Measurements from ENCODE around the gene CYTH1.

CYTH1 gene

DNA sequence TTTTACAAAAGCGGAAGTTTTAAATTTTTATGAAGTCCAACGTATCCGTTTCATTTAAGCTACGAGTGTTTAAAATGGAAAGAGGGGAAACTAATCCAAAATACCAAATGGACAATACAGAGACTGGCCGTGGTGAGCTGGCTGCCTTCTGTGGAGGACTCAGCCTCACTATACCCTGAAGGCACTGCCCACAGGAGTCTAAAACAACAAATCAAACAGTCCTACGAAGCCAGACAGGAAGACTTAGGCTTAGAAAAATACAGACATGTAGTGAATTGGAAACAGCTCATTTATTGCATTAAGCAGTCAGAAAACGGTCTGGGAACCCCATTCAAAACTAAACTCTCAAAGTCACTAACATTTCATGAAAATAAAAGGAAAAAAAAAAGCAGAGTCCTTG, 75.1 kb downstream of the CYTH1 start:
- Histone ChIP-seq H3K36me3 (ENCODE audit: insufficient read depth, low read length) (peaks cover 6% of the 10 kb centered on the region; the same call in 1 of the 2 replicates), H3K9me3 (ENCODE audit: insufficient read depth, low read length, severe bottlenecking) (no peaks in the 10 kb centered on the region), H3K79me2 (ENCODE audit: insufficient read depth, low read length) (no peaks in the 10 kb centered on the region), H3K4me1 (ENCODE audit: insufficient read depth, low read length) (no peaks in the 10 kb centered on the region), H3K27ac (ENCODE audit: low read length) (no peak overlapping the region), H4K20me1 (ENCODE audit: insufficient read depth, low read length) (peaks cover 14% of the 10 kb centered on the region), H3K4me3 (ENCODE audit: low read depth in 1 of 2, low read length in 2 of 2) (no peak overlapping the region), H3K27me3 (ENCODE audit: insufficient read depth, low read length, poor library complexity) (no peaks in the 10 kb centered on the region), H3K9ac (ENCODE audit: low read depth, low read length) (no peak overlapping the region), H3K4me2 (ENCODE audit: insufficient read depth, low read length) (no peak overlapping the region), H2AFZ (ENCODE audit: low read depth, low read length) (no peak overlapping the region)
- DNase-seq (no peak), ATAC-seq (ENCODE audit: insufficient read depth, low read depth) (no peak)
- no peak for TF ChIP-seq EZH2 (IDR thresholded peaks at IDR 0.05; ENCODE audit: borderline replicate concordance, low read depth, low read length, severe bottlenecking)
- TF ChIP-seq, protein P1, sequence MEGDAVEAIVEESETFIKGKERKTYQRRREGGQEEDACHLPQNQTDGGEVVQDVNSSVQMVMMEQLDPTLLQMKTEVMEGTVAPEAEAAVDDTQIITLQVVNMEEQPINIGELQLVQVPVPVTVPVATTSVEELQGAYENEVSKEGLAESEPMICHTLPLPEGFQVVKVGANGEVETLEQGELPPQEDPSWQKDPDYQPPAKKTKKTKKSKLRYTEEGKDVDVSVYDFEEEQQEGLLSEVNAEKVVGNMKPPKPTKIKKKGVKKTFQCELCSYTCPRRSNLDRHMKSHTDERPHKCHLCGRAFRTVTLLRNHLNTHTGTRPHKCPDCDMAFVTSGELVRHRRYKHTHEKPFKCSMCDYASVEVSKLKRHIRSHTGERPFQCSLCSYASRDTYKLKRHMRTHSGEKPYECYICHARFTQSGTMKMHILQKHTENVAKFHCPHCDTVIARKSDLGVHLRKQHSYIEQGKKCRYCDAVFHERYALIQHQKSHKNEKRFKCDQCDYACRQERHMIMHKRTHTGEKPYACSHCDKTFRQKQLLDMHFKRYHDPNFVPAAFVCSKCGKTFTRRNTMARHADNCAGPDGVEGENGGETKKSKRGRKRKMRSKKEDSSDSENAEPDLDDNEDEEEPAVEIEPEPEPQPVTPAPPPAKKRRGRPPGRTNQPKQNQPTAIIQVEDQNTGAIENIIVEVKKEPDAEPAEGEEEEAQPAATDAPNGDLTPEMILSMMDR (IDR thresholded peaks at IDR 0.05; ENCODE audit: borderline replicate concordance, extremely low read depth, low read length, poor library complexity, severe bottlenecking), result no peak

DNA sequence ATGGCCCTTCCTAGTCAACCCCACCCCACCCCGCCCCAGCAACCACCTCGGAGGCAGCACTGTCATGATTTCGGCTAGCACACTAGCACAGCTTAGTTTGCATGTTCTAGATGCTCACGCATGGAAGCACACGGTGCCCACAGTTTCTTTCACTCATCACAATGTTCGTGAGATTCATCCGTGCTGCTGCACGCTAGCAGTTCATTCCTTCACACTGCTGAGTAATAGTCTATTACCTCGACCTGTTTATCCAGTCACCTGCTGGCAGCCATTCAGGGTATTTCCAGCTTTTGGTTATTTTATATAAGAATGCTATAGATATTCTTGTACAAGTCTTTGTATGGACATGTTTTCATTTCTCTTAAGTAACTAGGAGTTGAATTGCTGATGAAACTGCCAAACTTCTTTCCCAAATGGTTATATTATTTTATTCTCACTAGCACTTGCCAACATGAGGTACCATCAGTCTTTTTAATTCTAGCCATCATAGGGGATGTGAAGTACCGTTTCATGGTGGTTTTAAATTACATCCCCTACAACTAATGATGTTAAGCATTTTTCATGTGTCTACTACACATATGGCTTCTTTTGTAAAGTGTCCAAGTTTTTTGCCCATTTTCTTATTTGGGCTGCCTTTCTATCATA, 75.7 kb downstream of the CYTH1 start:
- TF ChIP-seq, protein P1 (IDR thresholded peaks at IDR 0.05; ENCODE audit: borderline replicate concordance, extremely low read depth, low read length, poor library complexity, severe bottlenecking), result no peak
- no peak for TF ChIP-seq EZH2 (IDR thresholded peaks at IDR 0.05; ENCODE audit: borderline replicate concordance, low read depth, low read length, severe bottlenecking)
- Histone ChIP-seq H3K4me3 (ENCODE audit: low read depth in 1 of 2, low read length in 2 of 2) (no peak overlapping the region), H2AFZ (ENCODE audit: low read depth, low read length) (no peak overlapping the region), H4K20me1 (ENCODE audit: insufficient read depth, low read length) (peaks cover 14% of the 10 kb centered on the region), H3K4me2 (ENCODE audit: insufficient read depth, low read length) (no peak overlapping the region), H3K4me1 (ENCODE audit: insufficient read depth, low read length) (no peaks in the 10 kb centered on the region), H3K27ac (ENCODE audit: low read length) (no peak overlapping the region), H3K9me3 (ENCODE audit: insufficient read depth, low read length, severe bottlenecking) (no peaks in the 10 kb centered on the region), H3K9ac (ENCODE audit: low read depth, low read length) (no peak overlapping the region), H3K79me2 (ENCODE audit: insufficient read depth, low read length) (no peaks in the 10 kb centered on the region), H3K27me3 (ENCODE audit: insufficient read depth, low read length, poor library complexity) (no peaks in the 10 kb centered on the region), H3K36me3 (ENCODE audit: insufficient read depth, low read length) (peaks cover 12% of the 10 kb centered on the region)
- no peak for DNase-seq
- ATAC-seq (ENCODE audit: insufficient read depth, low read depth), result no peak

DNA sequence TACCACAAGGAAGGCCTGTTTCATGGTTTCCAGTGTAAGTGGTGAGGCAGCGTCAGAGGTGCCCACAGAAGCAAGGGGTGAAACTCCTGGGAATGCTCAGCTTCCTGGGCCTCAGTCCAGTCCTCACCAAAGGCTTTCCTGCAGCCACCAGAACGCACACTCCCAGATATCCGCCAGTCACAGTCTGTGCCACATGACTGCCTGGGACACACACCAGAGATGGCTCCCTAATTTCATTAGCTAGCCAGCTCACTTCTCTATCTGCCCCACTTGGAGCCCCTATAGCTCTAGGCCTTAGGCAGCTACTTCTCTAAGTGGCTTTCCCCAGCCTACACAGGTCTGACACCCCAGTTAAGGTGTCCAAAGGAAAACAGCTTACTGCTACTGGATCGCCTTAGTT, 77.0 kb downstream of the CYTH1 start:
- no peaks in the 10 kb centered on the region for H3K27me3 ChIP-seq (ENCODE audit: insufficient read depth, low read length, poor library complexity)
- no peak for DNase-seq
- no peak overlapping the region for H3K9ac ChIP-seq (ENCODE audit: low read depth, low read length)
- peaks cover 14% of the 10 kb centered on the region for H3K36me3 ChIP-seq (ENCODE audit: insufficient read depth, low read length)
- no peak for ATAC-seq (ENCODE audit: insufficient read depth, low read depth)
- no peak overlapping the region for H2AFZ ChIP-seq (ENCODE audit: low read depth, low read length)
- H3K9me3 ChIP-seq (ENCODE audit: insufficient read depth, low read length, severe bottlenecking), result no peaks in the 10 kb centered on the region
- H3K4me3 ChIP-seq (ENCODE audit: low read depth in 1 of 2, low read length in 2 of 2), result no peak overlapping the region
- TF ChIP-seq, protein P1 (IDR thresholded peaks at IDR 0.05; ENCODE audit: borderline replicate concordance, extremely low read depth, low read length, poor library complexity, severe bottlenecking), result no peak
- TF ChIP-seq EZH2 (IDR thresholded peaks at IDR 0.05; ENCODE audit: borderline replicate concordance, low read depth, low read length, severe bottlenecking), result no peak
- peaks cover 8% of the 10 kb centered on the region; the same call in 1 of the 2 replicates for H4K20me1 ChIP-seq (ENCODE audit: insufficient read depth, low read length)
- H3K4me2 ChIP-seq (ENCODE audit: insufficient read depth, low read length), result no peak overlapping the region
- no peak overlapping the region for H3K27ac ChIP-seq (ENCODE audit: low read length)
- no peaks in the 10 kb centered on the region for H3K4me1 ChIP-seq (ENCODE audit: insufficient read depth, low read length)
- H3K79me2 ChIP-seq (ENCODE audit: insufficient read depth, low read length), result no peaks in the 10 kb centered on the region

Measured in DND-41 (cell line).